ENCODE measurements around the gene PRDM15.

The PRDM15 gene

GRCh38 chr21:41824466-41825207 lies 54.5 kb downstream of the PRDM15 start:
- H3K27me3 Mint-ChIP-seq = no peaks in the 10 kb centered on the region

DNA sequence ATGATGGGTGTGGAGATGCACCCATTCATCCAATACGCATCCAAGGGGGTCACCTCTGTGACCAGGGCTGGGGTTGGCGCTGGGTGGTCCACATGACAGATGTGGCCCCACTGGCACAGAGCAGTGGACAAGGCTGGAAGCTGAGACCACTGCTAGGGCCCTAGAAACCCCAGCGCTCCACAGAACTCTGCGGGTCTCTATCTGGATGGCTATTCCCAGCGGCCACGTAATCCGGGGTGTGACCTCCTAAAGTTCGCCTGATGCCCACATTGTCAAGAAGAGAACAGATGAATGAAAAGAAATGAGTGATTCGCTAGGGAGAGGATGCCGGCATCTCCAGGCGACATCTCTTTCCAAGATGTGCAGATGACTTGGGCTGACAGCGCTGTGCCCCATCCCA lies 55.2 kb downstream of the PRDM15 start:
- peaks cover 2% of the 10 kb centered on the region for H3K36me3 Mint-ChIP-seq
- H3K27ac Mint-ChIP-seq = no peak overlapping the region
- H3K4me1 Mint-ChIP-seq (ENCODE audit: low read depth) = no peaks in the 10 kb centered on the region
- no peak overlapping the region for H3K4me3 Mint-ChIP-seq
- H3K9me3 Mint-ChIP-seq (ENCODE audit: low read depth) = no peaks in the 10 kb centered on the region
- no peaks in the 10 kb centered on the region for H3K27me3 Mint-ChIP-seq

More at GRCh38 chr21:41824466-41825207, 54.5 kb downstream of the PRDM15 start:
- Mint-ChIP-seq H3K9me3 (ENCODE audit: low read depth) (no peaks in the 10 kb centered on the region), H3K27ac (no peak overlapping the region), H3K4me1 (ENCODE audit: low read depth) (no peaks in the 10 kb centered on the region), H3K4me3 (no peak overlapping the region), H3K36me3 (peaks cover 2% of the 10 kb centered on the region)

- Mint-ChIP-seq H3K36me3 (peaks cover 2% of the 10 kb centered on the region), H3K27ac (no peak overlapping the region), H3K9me3 (ENCODE audit: low read depth) (no peaks in the 10 kb centered on the region), H3K4me3 (no peak overlapping the region), H3K4me1 (ENCODE audit: low read depth) (no peaks in the 10 kb centered on the region), H3K27me3 (no peaks in the 10 kb centered on the region)
Measured at GRCh38 chr21:41823166-41823565, 56.0 kb downstream of the PRDM15 start.

DNA sequence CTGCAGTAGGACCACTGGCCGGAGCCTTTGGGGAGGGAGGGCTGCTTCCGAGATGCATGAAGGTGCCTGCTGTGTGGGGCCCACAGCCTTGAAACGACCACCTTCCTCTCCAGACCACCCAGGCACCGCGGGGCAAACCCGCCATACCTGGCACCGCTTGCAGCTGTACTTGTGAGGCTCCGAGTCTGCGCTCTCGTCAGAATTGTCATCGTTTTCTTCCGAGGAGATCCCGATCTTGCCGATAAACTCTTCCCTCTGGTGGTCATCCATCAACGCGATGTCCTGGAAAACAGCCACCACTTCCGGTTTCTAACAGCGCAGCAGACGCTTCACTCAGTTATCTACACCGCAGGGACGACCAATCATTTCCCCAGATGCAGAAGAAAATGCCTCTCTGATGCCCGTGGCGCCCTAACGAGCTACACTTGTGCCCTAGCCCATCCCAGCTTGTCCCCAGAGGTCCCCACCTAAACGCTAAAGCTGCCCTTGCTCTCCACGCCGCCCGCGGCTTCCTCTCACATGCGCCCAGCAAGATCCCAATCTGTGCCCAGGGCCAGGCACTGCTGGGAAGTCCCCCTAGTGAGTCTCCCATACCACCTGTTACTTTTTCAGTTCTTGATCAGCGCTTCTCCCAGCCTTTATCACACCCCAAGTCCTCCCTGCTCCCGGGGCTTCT lies 57.2 kb downstream of the PRDM15 start:
- Mint-ChIP-seq H3K4me1 (ENCODE audit: low read depth) (peaks cover 3% of the 10 kb centered on the region), H3K27ac (no peak overlapping the region), H3K9me3 (ENCODE audit: low read depth) (no peaks in the 10 kb centered on the region), H3K36me3 (peaks cover 2% of the 10 kb centered on the region), H3K27me3 (no peaks in the 10 kb centered on the region), H3K4me3 (no peak overlapping the region)

DNA sequence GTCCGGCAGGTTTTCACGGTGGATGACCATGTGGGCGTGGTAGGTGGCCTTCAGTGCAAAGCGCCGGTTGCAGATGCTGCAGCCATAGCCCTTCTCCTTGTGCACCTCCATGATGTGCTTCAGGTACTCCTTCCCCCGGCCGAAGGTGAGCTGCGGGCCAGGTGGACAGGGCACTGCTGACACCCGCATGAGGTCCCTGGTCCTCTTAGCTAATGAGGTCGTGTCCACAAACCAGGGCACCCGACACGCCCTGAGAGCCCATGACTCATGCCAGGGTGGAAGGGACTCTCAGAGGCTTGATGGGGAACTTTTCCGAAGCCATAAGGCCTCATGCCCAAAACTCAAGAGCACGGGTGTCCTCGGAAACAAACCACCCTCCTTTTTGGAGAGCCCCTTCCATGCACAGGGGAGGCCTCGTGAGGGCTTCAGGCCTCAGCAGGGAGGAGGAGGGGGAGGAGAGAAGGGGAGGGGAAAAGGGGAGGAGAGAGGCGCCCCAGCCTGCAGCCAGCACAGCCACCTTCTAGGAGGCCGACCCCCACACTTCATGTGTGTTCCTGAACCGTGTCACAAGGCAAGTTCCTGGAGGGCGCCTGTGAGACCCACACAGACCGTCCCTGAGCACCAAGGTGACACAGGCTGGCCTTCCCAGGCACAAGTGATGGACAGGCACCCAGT lies 57.9 kb downstream of the PRDM15 start:
- Mint-ChIP-seq H3K4me3 (no peak overlapping the region), H3K36me3 (peaks cover 2% of the 10 kb centered on the region), H3K27ac (no peak overlapping the region), H3K4me1 (ENCODE audit: low read depth) (peaks cover 6% of the 10 kb centered on the region), H3K27me3 (no peaks in the 10 kb centered on the region), H3K9me3 (ENCODE audit: low read depth) (no peaks in the 10 kb centered on the region)

GRCh38 chr21:41820384-41821080 lies 58.6 kb downstream of the PRDM15 start:
- Mint-ChIP-seq H3K4me3 (no peak overlapping the region), H3K27me3 (no peaks in the 10 kb centered on the region), H3K36me3 (peaks cover 2% of the 10 kb centered on the region), H3K9me3 (ENCODE audit: low read depth) (no peaks in the 10 kb centered on the region), H3K27ac (no peak overlapping the region), H3K4me1 (ENCODE audit: low read depth) (peaks cover 6% of the 10 kb centered on the region)

- H3K27me3 Mint-ChIP-seq = no peaks in the 10 kb centered on the region
- no peak overlapping the region for H3K4me3 Mint-ChIP-seq
- peaks cover 2% of the 10 kb centered on the region for H3K36me3 Mint-ChIP-seq
- H3K4me1 Mint-ChIP-seq (ENCODE audit: low read depth) = peaks cover 6% of the 10 kb centered on the region
- H3K9me3 Mint-ChIP-seq (ENCODE audit: low read depth) = no peaks in the 10 kb centered on the region
- no peak overlapping the region for H3K27ac Mint-ChIP-seq
Measured at GRCh38 chr21:41819856-41820281, 59.3 kb downstream of the PRDM15 start.

GRCh38 chr21:41819236-41819855 lies 59.8 kb downstream of the PRDM15 start:
- H3K27me3 Mint-ChIP-seq = no peaks in the 10 kb centered on the region
- H3K4me1 Mint-ChIP-seq (ENCODE audit: low read depth) = peaks cover 6% of the 10 kb centered on the region
- no peak overlapping the region for H3K4me3 Mint-ChIP-seq
- no peaks in the 10 kb centered on the region for H3K9me3 Mint-ChIP-seq (ENCODE audit: low read depth)
- H3K27ac Mint-ChIP-seq = no peak overlapping the region
- peaks cover 2% of the 10 kb centered on the region for H3K36me3 Mint-ChIP-seq

DNA sequence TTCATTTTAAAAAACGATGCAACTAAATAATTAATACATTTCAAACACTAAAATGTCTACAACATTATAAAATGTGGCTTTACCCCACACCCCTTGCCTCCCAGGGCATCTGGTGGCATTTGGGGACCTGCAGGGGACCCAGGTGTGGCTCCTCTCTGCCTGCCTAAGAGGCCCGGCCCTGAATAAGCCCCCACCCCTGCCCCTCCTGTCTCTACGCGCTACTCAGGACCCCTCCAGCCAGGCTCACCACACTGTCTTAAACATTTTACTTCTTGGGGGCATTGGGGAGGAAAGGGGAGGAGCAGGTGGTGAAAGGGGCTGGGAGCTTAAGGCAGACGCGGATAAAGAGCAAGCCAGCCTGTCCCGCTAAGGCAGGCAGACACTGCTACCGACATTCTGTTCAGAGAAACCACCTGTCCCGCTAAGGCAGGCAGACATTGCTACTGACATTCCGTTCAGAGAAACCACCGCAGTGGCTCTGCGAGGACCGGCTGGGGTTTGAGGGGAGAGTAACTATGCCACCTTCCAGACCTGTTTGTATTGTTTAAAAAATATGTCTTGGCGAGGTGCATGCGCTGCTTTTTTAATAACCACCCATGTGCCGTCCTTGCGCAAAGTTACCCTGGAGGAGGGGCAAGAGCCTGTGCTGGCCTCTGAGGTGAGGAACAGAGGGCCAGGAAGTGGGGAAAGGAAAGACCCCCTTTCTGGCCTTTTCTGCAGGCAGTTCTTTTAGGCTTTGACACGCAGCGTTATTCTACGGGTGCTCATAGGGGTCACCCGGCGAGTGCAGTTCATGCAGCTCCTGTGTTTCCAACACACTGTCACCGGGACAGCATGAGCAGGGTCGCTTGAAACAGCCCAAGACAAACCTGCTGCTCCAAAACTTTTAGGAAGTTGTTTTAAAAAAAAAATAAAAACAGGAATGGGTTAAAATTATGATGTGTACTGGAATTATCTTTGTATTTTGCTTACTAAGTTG lies 61.0 kb downstream of the PRDM15 start:
- Mint-ChIP-seq H3K4me3 (no peak overlapping the region), H3K36me3 (peaks cover 2% of the 10 kb centered on the region), H3K9me3 (ENCODE audit: low read depth) (no peaks in the 10 kb centered on the region), H3K27ac (no peak overlapping the region), H3K27me3 (no peaks in the 10 kb centered on the region), H3K4me1 (ENCODE audit: low read depth) (peaks cover 6% of the 10 kb centered on the region)

GRCh38 chr21:41817228-41817627 lies 61.9 kb downstream of the PRDM15 start:
- H3K4me1 Mint-ChIP-seq (ENCODE audit: low read depth) = peaks cover 6% of the 10 kb centered on the region
- peaks cover 2% of the 10 kb centered on the region for H3K36me3 Mint-ChIP-seq
- H3K9me3 Mint-ChIP-seq (ENCODE audit: low read depth) = no peaks in the 10 kb centered on the region
- no peak overlapping the region for H3K4me3 Mint-ChIP-seq
- H3K27ac Mint-ChIP-seq = no peak overlapping the region
- no peaks in the 10 kb centered on the region for H3K27me3 Mint-ChIP-seq

DNA sequence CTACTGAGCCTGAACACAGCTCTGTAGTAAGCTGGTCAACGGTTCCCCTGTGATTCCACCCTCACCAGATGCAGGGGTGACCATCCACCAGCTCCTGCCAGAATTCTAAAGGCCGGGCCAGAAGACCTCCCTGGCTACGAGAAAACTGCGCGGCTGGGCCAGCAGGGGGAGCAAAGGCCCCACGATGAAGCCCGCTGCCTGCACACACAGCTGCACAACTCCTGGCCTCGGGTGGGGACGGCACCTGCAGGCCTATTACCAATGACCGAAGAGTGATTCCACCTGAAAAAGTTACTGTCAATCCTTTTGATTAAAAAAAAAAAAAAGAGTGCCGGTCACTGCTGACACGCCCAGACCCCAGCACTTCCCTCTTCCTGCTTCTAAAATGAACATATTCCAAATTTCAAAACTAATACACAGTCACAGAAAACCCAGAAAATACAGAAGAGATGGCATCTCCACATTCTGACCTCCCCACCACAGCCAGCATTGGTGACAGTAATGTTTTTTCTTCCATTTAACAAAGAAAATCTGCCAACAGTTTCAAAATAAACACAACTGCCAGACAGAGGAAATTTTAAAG lies 62.5 kb downstream of the PRDM15 start:
- H3K4me1 Mint-ChIP-seq (ENCODE audit: low read depth) = peaks cover 6% of the 10 kb centered on the region
- H3K27ac Mint-ChIP-seq = no peak overlapping the region

GRCh38 chr21:41815652-41816582 lies 63.2 kb downstream of the PRDM15 start:
- peaks cover 4% of the 10 kb centered on the region for H3K36me3 Mint-ChIP-seq
- peaks cover 6% of the 10 kb centered on the region for H3K4me1 Mint-ChIP-seq (ENCODE audit: low read depth)
- no peak overlapping the region for H3K27ac Mint-ChIP-seq
- H3K4me3 Mint-ChIP-seq = no peak overlapping the region
- H3K9me3 Mint-ChIP-seq (ENCODE audit: low read depth) = no peaks in the 10 kb centered on the region
- no peaks in the 10 kb centered on the region for H3K27me3 Mint-ChIP-seq

More for the DNA sequence above, 62.5 kb downstream of the PRDM15 start:
- peaks cover 2% of the 10 kb centered on the region for H3K36me3 Mint-ChIP-seq
- no peaks in the 10 kb centered on the region for H3K27me3 Mint-ChIP-seq
- no peak overlapping the region for H3K4me3 Mint-ChIP-seq
- H3K9me3 Mint-ChIP-seq (ENCODE audit: low read depth) = no peaks in the 10 kb centered on the region
